Measurements from ENCODE around the gene ABCC1. TPM values are rescaled to one million over a fixed set of nuclear protein-coding genes. Genes with fewer than 3 reads are reported as not detected.

Gene ABCC1
- polyA plus RNA-seq, 3 donors, result 1.4 to 23.6 (median 3.0) TPM

DNA sequence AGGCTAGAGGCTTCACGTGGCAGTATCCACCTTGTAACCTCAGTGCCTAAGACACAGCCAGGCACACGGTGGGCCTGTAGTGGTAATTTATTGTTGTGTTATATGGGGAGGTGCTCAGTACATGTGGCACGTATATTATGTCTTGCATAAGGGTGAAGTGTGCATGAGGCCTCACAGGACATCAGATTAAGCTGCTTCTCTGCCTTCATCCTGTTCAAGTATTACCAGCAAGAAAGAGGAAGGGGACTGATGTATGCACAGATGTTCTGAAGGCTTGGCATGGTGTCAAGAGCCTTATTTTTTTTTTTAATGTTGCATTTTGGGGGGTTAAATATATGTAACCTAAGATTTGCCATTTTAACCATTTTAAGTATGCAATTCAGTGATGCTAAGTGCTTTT is 71.6 kb downstream of the ABCC1 start:
- Histone ChIP-seq H3K4me3 (replicated peaks in 1 of 3; ENCODE audit: low read depth in 2 of 3, low read length in 3 of 3) (no peak overlapping the region), H3K27me3 (ENCODE audit: control insufficient read depth in 2 of 2, insufficient read depth in 2 of 2, low read length in 2 of 2) (no peaks in the 10 kb centered on the region), H3K4me2 (replicated peaks; ENCODE audit: extremely low read depth, low read length, poor library complexity, severe bottlenecking) (no peak overlapping the region), H4K20me1 (ENCODE audit: insufficient read depth, low read length) (peaks cover 36% of the 10 kb centered on the region), H3K79me2 (ENCODE audit: insufficient read depth, low read length) (no peaks in the 10 kb centered on the region), H3K4me1 (ENCODE audit: control insufficient read depth in 1 of 2, insufficient read depth in 2 of 2, low read length in 2 of 2) (peaks cover 2 to 8% of the 10 kb centered on the region in 2 donors), H2AFZ (ENCODE audit: insufficient read depth, low read depth, low read length, poor library complexity, severe bottlenecking) (no peak overlapping the region), H3K36me3 (replicated peaks in 1 of 2; ENCODE audit: control insufficient read depth in 1 of 2, insufficient read depth in 2 of 2, low read length in 2 of 2) (peaks cover 31 to 92% of the 10 kb centered on the region in 2 donors), H3K27ac (ENCODE audit: low read depth in 1 of 2, low read length in 2 of 2) (no peak overlapping the region), H3K9me3 (replicated peaks in 1 of 2; ENCODE audit: control insufficient read depth in 1 of 2, insufficient read depth in 1 of 2, low read length in 2 of 2) (no peaks in the 10 kb centered on the region), H3K9ac (ENCODE audit: insufficient read depth, low read length, poor library complexity, severe bottlenecking) (no peak overlapping the region)
- Mint-ChIP-seq H3K4me1 (peaks cover 20% of the 10 kb centered on the region), H3K4me3 (no peak overlapping the region), H3K9me3 (no peaks in the 10 kb centered on the region), H3K27me3 (ENCODE audit: low read depth in 3 of 3) (peaks cover 0 to 2% (median 0%) of the 10 kb centered on the region in 3 donors), H3K27ac (peak overlapping the region in 2 of 7 donors; percentile 44 to 47), H3K36me3 (peaks cover 75 to 90% of the 10 kb centered on the region in 2 donors)
- TF ChIP-seq, protein P1, sequence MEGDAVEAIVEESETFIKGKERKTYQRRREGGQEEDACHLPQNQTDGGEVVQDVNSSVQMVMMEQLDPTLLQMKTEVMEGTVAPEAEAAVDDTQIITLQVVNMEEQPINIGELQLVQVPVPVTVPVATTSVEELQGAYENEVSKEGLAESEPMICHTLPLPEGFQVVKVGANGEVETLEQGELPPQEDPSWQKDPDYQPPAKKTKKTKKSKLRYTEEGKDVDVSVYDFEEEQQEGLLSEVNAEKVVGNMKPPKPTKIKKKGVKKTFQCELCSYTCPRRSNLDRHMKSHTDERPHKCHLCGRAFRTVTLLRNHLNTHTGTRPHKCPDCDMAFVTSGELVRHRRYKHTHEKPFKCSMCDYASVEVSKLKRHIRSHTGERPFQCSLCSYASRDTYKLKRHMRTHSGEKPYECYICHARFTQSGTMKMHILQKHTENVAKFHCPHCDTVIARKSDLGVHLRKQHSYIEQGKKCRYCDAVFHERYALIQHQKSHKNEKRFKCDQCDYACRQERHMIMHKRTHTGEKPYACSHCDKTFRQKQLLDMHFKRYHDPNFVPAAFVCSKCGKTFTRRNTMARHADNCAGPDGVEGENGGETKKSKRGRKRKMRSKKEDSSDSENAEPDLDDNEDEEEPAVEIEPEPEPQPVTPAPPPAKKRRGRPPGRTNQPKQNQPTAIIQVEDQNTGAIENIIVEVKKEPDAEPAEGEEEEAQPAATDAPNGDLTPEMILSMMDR (IDR thresholded peaks at IDR 0.05), result no peak
- intact Hi-C loops (cut with micrococcal nuclease), result no loop called here
- WGBS (ENCODE audit: insufficient coverage), result 0% methylated on average over 3 of the region's 3 CpGs
- DNase-seq, result no peak

DNA sequence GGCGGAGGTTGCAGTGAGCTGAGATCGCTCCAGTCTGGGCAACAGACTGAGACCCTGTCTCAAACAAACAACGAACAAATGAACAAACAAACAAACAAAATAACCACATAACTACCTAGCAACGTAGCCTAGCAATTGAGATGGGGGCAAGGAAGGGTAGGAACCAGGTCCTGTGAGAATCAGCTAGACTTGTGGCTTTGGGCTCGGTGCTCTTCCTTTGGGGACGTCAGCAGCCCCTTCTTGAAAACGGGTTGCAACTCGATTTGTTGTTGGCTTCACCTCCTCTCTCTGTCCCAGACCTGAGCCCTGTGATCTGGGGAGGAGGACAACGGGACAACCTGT is 72.2 kb downstream of the ABCC1 start:
- intact Hi-C loops (cut with micrococcal nuclease), result no loop called here
- Histone ChIP-seq H3K36me3 (replicated peaks in 1 of 2; ENCODE audit: control insufficient read depth in 1 of 2, insufficient read depth in 2 of 2, low read length in 2 of 2) (peaks cover 27 to 87% of the 10 kb centered on the region in 2 donors), H4K20me1 (ENCODE audit: insufficient read depth, low read length) (peaks cover 37% of the 10 kb centered on the region), H3K79me2 (ENCODE audit: insufficient read depth, low read length) (no peaks in the 10 kb centered on the region), H3K4me3 (replicated peaks in 1 of 3; ENCODE audit: low read depth in 2 of 3, low read length in 3 of 3) (no peak overlapping the region), H3K27me3 (ENCODE audit: control insufficient read depth in 2 of 2, insufficient read depth in 2 of 2, low read length in 2 of 2) (no peaks in the 10 kb centered on the region), H3K4me2 (replicated peaks; ENCODE audit: extremely low read depth, low read length, poor library complexity, severe bottlenecking) (no peak overlapping the region), H3K27ac (ENCODE audit: low read depth in 1 of 2, low read length in 2 of 2) (no peak overlapping the region), H3K4me1 (ENCODE audit: control insufficient read depth in 1 of 2, insufficient read depth in 2 of 2, low read length in 2 of 2) (peaks cover 2 to 8% of the 10 kb centered on the region in 2 donors), H3K9ac (ENCODE audit: insufficient read depth, low read length, poor library complexity, severe bottlenecking) (peak overlapping the region; percentile 34), H2AFZ (ENCODE audit: insufficient read depth, low read depth, low read length, poor library complexity, severe bottlenecking) (no peak overlapping the region), H3K9me3 (replicated peaks in 1 of 2; ENCODE audit: control insufficient read depth in 1 of 2, insufficient read depth in 1 of 2, low read length in 2 of 2) (no peaks in the 10 kb centered on the region)
- Mint-ChIP-seq H3K27ac (peak overlapping the region in 3 of 7 donors; percentile 6 to 37 (median 35)), H3K9me3 (no peaks in the 10 kb centered on the region), H3K27me3 (ENCODE audit: low read depth in 3 of 3) (peaks cover 0 to 2% (median 0%) of the 10 kb centered on the region in 3 donors), H3K36me3 (peaks cover 72 to 84% of the 10 kb centered on the region in 2 donors), H3K4me1 (peaks cover 20% of the 10 kb centered on the region), H3K4me3 (no peak overlapping the region)
- TF ChIP-seq, protein P1 (IDR thresholded peaks at IDR 0.05), result no peak
- WGBS (ENCODE audit: insufficient coverage), result 25% methylated on average over 2 of the region's 9 CpGs
- no peak for DNase-seq
